Prostate gland (tissue), 2 donors: ENCODE measurements around the gene SOD2. TPM values are rescaled to one million over a fixed set of nuclear protein-coding genes. Genes with fewer than 3 reads are reported as not detected.

Experiments used
- DNase-seq: peaks from one replicate; pipeline ENCODE4 v3.0.0-alpha.2; 2019; ENCODE audit warnings: low spot score
- H3K27ac ChIP-seq, 2 donors: fragments of 200-600 bp; sonication (generic); 2 replicates each; pipeline ENCODE4 v1.5.1; 2017 to 2019
- H3K27me3 ChIP-seq: fragments of 200-600 bp; sonication (generic); replicated peaks from 2 replicates; pipeline ENCODE4 v1.5.1; 2019; ENCODE audit not compliant: insufficient read depth
- H3K36me3 ChIP-seq, 2 donors: fragments of 200-600 bp; sonication (generic); 1 replicate in 1 of 2; 2 replicates in 1 of 2; pipeline versions ENCODE4 v1.5.1 to v1.8.1; 2017 to 2019
- H3K4me1 ChIP-seq: fragments of 200-600 bp; sonication (generic); replicated peaks from 2 replicates; pipeline ENCODE4 v1.5.1; 2019
- H3K4me3 ChIP-seq, 2 donors: fragments of 200-600 bp; sonication (generic); 2 replicates each; pipeline ENCODE4 v1.5.1; 2017 to 2019
- H3K9me3 ChIP-seq: fragments of 200-600 bp; sonication (generic); 2 replicates; pipeline ENCODE4 v1.5.1; 2017
- CTCF ChIP-seq, 4 experiments: fragments of 200-600 bp in 2 of 4; fragments of 450-650 bp in 2 of 4; sonication (generic) in 2 of 4; IDR thresholded peaks; 1 replicate in 3 of 4; 2 replicates in 1 of 4; pipeline ENCODE4 v1.5.1; 2016 to 2019; ENCODE audit warnings: antibody characterized with exemption in 4 of 4, mild to moderate bottlenecking in 2 of 4, moderate library complexity in 2 of 4
- POLR2A ChIP-seq: fragments of 450-650 bp; IDR thresholded peaks from one replicate; pipeline ENCODE4 v1.6.1; 2016; ENCODE audit warnings: antibody characterized with exemption, mild to moderate bottlenecking
- POLR2AphosphoS5 ChIP-seq: sonication (generic); formaldehyde crosslinking; IDR thresholded peaks from one replicate; pipeline ENCODE4 v1.6.1; 2017; ENCODE audit warnings: antibody characterized with exemption
- WGBS: methylation state at CpG from one replicate; pipeline ENCODE4 v1.1.5; 2018; 5-methylcytosine and 5-hydroxymethylcytosine counted together
- intact Hi-C: fragments of 100-400 bp; cut with DNase I; formaldehyde crosslinking; loops from one replicate; pipeline ENCODE4 v1.14.2; 2022
- small RNA-seq, 2 donors: library from RNA; depleted of rRNA; stranded (forward); fragments of <200 nt; gene quantifications; one replicate each; pipeline ENCODE3, GENCODE V24; 2016
- total RNA-seq, 2 donors: library from RNA; depleted of rRNA; stranded (reverse); fragments of >200 nt; gene quantifications; one replicate each; pipeline ENCODE4 v1.1.0, GENCODE V29; 2016

The SOD2 gene
- total RNA-seq, 2 donors from 2014 or later, result 196 to 285 TPM

DNA sequence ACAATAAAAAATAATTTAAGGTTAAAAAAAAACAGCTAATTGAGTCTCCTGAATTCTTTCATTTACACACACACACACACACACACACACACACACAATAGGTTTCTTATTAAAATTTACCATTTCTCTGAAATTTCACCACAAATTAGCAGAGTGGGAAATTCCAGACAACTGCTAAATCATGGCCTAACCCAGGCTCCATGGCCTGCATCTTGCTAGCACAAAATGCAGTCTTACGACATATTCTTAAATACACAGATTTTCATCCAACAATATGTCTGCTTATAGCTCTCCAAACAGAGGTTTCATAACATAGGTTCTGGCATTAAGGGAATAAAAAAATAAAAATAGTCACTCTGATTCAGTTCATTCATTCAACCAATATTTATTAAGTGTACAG is 46.9 kb downstream of the SOD2 start:
- Histone ChIP-seq H3K27ac (no peak overlapping the region), H3K4me3 (no peak overlapping the region), H3K27me3 (no peaks in the 10 kb centered on the region), H3K36me3 (no peaks in the 10 kb centered on the region), H3K4me1 (no peaks in the 10 kb centered on the region), H3K9me3 (no peaks in the 10 kb centered on the region)
- intact Hi-C loops, result no loop called here
- no peak for DNase-seq
- 85% methylated on average over 1 of the region's 1 CpG for WGBS
- no peak for TF ChIP-seq POLR2AphosphoS5
- TF ChIP-seq CTCF (IDR thresholded peaks at IDR 0.05), result no peak
- TF ChIP-seq POLR2A, result no peak

DNA sequence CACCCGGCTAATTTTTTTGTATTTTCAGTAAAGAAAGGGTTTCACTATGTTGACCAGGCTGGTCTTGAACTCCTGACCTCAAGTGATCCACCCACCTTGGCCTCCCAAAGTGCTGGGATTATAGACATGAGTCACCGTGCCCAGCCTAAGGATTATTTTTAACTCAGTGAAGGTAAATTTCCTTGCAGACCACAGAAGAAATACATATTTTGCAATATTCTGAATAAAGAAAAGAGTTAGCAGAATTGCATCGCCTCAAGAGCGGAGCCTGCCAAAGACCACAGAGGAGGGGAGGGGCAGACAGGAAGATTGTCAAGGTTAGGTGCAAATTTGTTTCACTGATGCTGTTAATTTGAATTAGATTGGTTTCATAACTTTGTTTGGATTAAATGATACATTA is 47.4 kb downstream of the SOD2 start:
- H3K4me1 ChIP-seq, result no peaks in the 10 kb centered on the region
- H3K27me3 ChIP-seq, result no peaks in the 10 kb centered on the region
- H3K4me3 ChIP-seq, result no peak overlapping the region
- no peak for DNase-seq
- intact Hi-C loops, result no loop called here
- no peak for TF ChIP-seq CTCF (IDR thresholded peaks at IDR 0.05)
- no peak for TF ChIP-seq POLR2AphosphoS5
- TF ChIP-seq POLR2A, result no peak
- no peaks in the 10 kb centered on the region for H3K36me3 ChIP-seq
- no peak overlapping the region for H3K27ac ChIP-seq
- 83% methylated on average over 4 of the region's 4 CpGs for WGBS
- no peaks in the 10 kb centered on the region for H3K9me3 ChIP-seq

Small RNA genes within 50 kb of the gene (small RNA-seq; reads per million reads assigned to genes)
- 0 reads per million in 2 donors for gene RNU4ATAC18P

Other genes with a start within 250 kb of the SOD2 start
- gene WTAP, start 34.3 kb upstream of the SOD2 start, total RNA-seq, result 10 to 100 TPM; 84.1 to 99.3 TPM
- gene ACAT2, start 68.8 kb upstream of the SOD2 start, total RNA-seq, result 10 to 100 TPM; 10.2 to 22.6 TPM
- gene TCP1, start 96.4 kb upstream of the SOD2 start, total RNA-seq, result 100 to 1,000 TPM; 145 to 187 TPM
- gene MRPL18, start 97.2 kb upstream of the SOD2 start, total RNA-seq, result 100 to 1,000 TPM in 1 of 2 donors, 10 to 100 TPM in 1; 76.0 to 103 TPM
- gene PNLDC1, start 107.0 kb upstream of the SOD2 start, total RNA-seq, result 1 to 10 TPM in 1 of 2 donors, not detected in 1; 5.6 TPM
- under 1 TPM in 1 of 2 donors, not detected in 1; 0.17 TPM for gene MAS1, start 197.7 kb upstream of the SOD2 start, total RNA-seq